Midbrain (tissue), 1 donor: ENCODE data around the gene MPPED1.

Source experiments
- DNase-seq: peaks from one replicate; lab custom pipeline; 2025; lab: John Stamatoyannopoulos, UW

The MPPED1 gene

GRCh38 chr22:43521716-43522115, 109.9 kb downstream of the MPPED1 start:
- DNase-seq, result no peak

GRCh38 chr22:43526117-43526655, 114.4 kb downstream of the MPPED1 start:
- DNase-seq, result no peak

DNA sequence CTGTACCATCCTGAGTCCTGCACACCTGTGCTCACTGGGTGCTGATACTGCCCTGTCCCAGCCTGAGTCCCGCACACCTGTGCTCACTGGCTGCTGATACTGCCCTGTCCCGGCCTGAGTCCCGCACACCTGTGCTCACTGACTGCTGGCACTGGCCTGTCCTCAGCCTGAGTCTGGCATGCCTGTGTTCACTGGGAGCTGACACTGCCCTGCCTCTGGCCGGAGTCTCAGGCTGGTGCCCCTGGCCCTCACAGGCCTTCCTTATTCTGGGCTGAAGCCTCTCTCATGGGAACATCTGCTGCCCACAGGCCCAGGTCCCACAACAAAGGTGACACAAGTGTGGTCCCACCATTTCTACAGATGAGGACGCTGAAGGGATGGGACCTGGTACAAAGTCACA, 115.1 kb downstream of the MPPED1 start:
- no peak for DNase-seq

DNA sequence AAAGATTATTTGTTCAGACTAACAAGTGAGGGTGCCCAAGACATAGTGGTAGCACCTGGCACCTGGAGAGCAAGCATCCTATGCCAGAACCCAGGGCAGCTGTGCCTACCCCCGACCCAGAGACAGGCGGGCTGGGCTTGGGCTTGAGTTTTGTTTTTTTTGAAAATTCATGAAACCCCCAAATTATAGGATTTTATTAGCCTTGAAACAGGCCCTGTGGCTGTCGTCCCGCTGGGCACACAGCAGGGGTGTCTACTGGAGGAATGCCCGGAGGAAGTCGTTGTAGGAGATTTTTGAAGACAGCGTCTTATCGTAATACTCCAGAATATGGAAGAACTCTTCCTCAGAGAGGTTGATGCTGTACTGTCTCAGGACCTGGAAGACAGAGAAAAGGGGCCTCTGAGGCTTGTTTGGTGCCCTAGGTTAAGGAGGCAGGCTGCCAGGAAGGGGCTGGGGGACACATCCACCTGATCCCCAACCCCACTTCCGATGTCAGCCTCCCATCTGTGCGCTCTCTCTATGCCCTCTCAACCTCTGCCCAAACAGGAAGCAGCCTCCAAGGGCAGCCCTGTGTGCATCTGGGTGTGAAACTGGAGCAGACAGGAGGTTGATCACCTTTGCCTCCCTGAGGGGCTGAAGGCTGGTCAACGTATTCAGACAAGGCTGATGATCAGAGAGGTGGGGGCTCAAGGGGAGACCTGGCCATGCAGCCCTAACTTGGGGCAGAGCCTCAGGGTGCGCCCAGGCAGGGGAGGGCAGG, 117.0 kb downstream of the MPPED1 start:
- DNase-seq, result no peak

DNA sequence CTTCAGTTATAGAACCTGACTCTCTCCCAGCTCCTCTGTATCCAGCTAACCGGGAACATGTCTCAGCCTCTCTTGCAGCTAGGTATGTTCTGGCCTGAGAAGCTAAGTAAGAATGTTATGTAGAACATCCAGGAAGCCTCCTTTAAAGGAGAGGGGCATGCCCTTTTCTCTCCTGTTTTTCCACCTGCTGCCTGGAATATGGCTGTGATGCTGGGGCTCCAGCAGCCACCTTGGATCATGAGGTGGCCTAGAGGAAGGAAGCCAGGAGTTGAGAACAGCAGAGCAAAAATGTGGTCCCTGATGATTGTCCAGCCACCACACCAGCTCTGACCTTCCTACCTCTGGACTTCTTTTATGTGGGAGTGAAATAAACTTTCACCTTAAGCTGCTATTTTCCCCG, 117.6 kb downstream of the MPPED1 start:
- no peak for DNase-seq

DNA sequence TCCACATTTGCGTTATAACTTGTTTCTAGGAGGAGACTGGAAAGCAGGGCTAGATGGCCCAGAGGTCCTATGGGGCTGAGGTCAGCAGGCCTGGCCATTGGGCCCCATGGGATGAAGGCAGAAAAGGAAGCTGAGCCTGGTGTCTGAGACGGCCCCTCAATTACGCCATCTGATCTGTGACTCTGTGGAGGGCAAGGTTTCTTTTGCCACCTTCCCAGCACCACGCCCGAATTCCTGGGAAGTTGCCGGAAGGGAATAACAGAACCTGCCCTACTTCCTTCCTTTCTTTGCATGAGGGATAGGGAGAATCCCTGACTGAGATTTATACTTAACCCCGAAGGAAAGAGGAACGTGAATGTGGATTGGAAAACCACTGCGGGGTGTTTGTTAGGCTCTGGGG, 118.1 kb downstream of the MPPED1 start:
- DNase-seq, result no peak

GRCh38 chr22:43530349-43531201, 118.8 kb downstream of the MPPED1 start:
- DNase-seq, result no peak

DNA sequence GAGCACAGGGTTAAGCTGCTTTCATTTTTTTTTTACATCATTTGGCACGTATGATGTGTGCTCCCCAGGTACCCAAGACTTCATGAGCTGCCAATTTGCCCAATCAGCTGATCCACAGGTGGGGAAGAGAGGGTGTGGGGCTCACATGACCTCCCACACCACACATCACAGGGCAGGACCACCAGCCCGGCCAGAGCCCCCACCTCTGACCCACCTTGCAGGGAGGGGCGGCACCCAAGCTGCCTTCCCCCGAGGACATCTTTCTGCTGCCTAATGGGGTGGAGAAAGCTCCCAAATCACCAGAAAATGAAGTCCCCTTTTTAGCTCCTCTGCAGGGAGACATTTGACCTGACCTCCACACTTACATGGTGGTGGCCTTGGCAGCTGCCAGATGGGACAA, 119.8 kb downstream of the MPPED1 start:
- DNase-seq, result no peak

DNA sequence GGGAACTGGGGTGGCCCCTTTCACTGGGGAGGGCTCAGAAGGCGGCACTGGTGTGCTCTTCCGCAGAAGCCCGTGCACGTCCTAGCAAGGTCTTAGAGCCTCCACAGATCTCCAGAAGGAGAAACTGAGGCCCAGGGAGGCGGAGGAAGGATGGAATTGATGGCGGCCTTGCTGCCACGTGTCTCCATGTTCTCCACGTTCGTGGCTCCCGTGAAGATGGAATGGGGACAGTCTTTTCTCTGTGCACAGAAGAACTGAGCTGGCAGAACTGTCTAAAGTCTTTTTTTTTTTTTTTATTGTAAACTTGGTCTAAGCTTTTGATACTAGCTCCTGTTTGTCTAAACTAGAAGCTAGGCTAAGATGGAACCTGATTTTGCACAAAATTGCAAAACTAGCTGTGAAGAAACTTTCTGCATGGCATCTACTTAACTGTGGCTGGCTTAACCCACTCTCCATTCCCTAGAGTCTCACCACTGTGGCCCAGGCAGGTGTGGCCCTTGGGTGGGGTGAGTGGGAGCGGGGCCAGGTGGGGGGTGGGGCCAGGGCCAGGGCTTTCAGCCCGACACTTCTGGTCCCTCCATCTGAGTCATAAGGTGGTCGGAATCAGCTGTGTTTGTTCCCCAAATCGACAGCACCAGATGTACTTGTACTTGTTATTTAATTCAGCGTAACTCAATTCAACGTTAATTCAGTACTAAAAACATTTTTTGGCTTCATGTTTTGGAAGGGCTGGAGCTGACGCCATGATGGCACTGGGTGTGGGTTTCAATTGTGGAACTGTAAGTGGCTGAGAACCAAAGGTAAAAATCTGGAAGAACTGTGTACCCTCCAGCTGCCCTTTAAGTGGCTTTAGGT, 120.7 kb downstream of the MPPED1 start:
- no peak for DNase-seq

GRCh38 chr22:43533156-43533530, 121.3 kb downstream of the MPPED1 start:
- DNase-seq, result no peak

DNA sequence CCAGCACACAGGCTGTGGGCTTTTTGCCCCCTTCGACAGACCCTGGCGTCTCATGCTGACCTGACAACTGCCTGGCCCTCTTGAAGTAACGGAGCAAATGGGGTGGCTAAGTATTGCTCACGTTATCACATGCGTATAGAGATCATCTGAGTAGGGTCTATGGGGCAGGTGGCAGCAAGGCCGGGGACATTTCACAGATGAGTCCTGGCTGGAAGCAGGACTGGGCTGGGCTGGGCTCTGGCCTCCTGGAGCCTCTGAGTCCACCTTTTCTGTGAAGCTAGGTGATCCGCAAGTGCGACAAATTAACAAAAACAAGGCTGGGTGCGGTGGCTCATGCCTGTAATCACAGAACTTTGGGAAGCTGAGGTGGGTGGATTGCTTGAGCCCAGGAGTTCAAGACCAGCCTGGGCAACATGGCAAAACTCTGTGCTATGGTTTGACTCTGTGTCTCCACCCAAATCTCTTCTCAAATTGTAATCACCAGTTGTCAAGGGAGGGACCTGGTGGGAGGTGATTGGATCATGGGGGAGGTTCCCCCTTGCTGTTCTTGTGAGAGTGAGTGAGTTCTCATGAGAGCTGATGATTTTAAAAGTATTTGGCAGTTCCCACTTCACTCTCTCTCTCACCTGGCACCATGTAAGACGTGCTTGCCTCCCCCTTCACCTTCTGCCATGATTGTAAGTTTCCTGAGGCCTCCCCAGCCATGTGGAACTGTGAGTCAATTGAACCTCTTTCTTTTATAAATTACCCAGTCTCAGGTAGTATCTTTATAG, 122.0 kb downstream of the MPPED1 start:
- DNase-seq, result no peak

DNA sequence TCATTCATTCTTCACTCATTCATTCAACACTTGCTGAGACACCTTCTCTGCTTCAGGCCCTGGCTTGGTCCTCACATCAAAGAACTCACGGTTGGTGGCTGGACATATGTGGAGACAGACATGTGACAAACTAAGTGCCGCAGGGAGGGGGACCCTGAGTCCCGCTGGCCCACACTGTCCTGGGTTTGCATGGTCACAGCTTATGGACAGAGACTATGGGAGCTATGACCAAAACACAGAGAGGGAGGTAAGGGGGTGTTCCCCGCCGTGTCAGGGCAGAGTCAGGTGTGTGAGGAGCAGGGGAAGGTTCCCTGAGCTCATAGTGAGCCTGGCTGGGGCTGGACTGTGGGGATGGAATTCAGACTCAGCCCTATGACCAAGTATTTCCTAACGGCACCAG, 123.1 kb downstream of the MPPED1 start:
- DNase-seq, result no peak

GRCh38 chr22:43535336-43535735, 123.5 kb downstream of the MPPED1 start:
- DNase-seq, result no peak

DNA sequence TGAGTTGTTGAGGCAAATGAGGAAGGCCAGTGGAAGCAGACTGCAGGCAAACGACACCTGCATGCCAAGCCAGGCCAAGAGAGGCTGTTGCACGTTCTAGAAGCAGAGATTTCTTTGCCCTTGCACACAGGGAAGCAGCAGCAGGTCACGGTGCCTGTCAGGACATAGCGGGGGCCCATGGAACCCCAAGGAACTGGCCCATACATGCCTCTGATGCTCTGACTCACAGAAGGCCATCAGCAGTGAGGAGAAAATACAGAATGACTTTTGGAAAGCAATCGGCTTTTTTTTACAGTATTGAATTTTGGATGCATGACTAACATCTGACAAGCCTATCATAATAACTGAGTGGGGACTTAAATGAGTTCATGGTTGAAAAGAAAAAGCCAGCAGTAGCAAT, 123.9 kb downstream of the MPPED1 start:
- no peak for DNase-seq

- no peak for DNase-seq
Observed at GRCh38 chr22:43537019-43537585, 125.3 kb downstream of the MPPED1 start.

- DNase-seq, result no peak
Observed at GRCh38 chr22:43539572-43540528, 128.0 kb downstream of the MPPED1 start.

- DNase-seq, result no peak
Observed at GRCh38 chr22:43540529-43540923, 128.7 kb downstream of the MPPED1 start.

DNA sequence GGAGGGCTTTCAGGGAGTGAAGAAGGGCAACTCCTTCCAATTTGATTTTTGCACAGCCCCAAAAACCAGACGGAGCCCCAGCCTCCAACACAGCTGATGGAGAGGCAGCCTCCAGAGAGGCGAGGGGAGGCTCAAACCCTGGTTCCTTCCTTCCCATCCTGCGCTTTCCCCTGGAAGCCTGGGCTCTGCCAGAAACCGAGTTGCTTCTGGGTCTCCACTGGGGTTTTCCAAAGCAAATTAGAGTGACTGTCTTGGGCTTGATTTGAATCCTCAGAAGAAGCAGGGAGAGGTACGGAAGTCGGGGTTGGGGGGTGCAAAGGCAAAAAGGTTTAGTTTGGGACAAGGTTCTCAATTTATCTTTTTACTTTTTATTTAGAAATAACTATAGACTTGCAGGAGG, 129.2 kb downstream of the MPPED1 start:
- DNase-seq, result no peak

DNA sequence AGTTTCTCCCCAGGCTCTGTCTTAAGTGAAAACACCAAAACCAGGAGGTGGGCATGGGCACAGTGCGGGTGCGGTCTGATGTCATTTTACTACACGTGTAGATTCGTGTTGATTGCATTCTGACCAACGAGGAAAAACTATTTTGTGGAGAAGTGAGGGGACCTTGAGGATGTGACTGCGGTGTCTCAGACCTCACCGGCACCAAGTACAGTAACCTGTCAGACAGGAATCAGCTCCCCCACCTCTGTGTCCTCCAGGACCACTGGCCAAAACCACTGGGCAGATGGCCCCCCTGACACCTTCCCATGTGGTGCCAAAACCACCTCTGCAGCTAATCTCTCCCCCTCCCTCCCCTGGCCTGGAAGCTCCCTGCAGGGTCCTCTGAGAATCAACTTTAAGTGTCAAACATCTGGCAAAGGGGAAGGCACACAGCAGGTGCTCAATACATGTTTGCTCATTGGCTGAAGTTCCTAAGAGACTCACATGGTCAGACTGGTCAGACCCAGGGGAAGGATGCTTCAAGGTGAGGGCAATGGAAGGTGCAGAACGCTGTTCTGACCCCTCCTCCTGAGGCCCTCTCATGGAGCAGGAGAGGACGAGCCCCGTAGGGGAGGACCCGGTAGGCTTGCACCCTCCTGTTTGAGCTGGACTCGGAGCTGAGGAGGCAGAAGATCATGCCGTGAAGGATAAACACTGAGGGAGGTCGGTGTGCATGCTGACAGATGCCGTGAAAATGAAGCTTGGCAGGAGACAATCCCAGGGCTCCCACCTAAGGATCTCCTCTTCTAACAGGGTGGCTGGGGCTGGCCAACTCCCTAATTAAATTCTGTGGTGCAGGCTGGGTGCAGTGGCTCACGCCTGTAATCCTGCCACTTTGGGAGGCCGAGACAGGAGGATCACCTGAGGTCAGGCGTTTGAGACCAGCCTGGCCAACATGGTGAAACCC, 129.9 kb downstream of the MPPED1 start:
- no peak for DNase-seq
